NCI-H510A (cell line): ENCODE measurements around the gene NPM1.

Experiments
- DNase-seq: peaks from one replicate; lab custom pipeline; 2025; lab: John Stamatoyannopoulos, UW

The NPM1 gene

DNA sequence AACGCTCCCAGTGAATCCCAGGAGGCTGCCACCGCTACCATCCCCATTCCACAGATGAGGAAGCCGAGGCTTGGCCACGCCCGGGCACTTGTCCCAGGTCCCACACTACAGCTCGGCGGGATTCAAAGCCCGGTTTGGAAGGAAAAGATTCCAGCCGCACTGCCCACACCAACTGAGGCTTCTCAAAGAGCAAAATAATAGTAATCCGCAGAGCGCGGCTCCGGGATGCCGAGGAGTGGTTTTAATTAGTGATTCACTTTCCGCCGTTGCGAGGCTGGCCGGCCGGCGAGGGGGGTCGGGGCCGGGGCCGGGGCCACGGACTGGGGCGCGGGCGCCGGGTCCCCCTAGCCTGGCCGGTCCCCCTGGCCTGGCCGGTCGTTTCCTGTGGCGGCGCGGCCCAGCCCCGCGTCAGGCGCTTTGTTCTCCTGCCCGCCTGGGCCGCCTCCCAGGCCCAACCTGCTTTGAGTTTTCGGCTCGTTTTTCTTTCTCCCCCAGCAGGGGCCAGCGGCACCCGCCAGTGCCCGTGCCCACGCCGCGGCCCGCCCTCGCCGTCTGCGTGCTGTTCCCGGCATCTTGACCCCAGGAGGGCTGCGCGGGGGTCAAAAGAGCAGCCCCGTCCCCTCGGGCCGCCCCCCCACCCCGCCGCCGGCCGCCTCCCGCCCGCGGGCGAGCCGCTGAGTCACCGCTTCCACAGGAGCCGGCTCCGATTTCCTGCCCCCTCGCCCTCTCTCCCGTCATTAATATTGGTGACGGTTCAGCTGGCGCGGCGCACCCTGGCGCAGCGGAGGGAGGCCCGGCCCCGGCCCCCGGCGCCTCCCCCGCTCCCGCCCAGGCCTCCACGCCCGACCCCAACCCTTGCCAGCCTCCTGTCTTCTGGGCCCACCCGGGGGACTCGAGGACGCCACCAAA lies 63.0 kb downstream of the NPM1 start:
- DNase-seq, result no peak

DNA sequence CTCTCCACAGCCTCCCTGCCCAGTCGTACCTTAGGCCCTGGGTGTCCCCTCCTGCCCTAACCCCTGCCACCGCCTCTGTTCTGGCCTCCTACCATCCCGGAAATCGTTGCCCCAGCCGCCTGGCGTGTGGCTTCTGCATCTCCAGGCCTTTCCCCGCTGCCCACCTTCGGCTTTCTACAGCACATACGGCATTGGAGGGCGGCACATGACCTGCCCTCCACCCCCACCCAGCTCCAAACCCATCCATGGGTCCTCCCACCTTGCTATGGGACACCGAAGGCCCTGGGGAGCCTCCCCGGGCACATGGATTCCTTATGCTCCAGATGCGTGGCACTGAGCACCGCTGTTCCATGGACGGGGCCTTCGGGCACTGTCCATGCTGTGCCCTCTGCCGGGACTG lies 63.8 kb downstream of the NPM1 start:
- no peak for DNase-seq

DNA sequence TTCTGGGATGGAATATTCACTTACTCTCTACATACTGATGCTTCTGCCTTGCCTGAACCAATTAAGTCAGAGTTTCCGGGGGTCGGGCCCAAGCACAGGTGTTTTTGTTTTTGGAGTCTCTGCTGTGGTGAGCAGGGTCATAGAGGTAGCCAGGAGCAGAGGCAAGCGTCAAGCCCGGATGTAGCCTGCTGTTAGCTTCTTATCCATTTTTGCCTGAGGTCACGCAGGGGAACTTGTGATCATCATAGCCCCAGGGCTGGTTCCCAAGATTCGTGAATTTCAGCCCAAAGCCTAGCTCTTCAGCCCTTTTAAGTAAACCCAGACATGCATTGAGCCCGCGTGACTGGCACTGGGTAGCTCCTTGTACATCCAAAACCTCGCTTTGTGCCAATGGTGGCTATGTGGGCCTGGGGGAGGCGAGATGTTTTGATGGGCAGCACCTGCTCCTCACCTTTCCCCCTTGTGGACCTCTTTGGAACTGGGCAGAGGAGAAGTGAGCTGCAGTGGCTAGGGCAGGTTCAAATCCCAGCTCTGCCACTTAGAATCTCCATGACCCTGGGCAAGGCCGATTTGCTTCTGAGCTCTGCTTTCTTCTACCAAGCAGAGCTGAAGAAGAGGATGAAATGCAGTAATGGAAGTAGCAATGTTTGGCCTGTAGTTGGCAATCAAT lies 65.5 kb downstream of the NPM1 start:
- DNase-seq, result no peak

DNA sequence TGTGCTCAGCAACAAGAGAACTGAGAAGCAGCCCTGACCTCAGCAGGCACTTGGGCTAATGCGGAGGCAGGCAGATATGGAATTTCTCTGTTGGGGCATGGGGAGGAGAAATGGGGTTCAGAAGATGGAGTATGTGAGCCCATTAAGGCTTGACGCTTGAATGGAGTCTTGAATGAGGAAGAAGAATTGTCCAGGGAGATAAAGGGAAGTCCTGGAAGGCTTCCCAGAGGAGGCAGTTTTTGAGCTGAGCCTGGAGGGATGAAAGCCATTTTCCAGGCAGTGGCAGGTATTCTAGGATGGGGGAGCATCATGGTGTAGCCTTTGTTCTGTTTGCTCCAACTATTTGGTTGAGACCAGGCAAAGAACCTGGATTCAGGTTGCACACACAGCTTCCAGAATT lies 66.3 kb downstream of the NPM1 start:
- DNase-seq, result no peak

DNA sequence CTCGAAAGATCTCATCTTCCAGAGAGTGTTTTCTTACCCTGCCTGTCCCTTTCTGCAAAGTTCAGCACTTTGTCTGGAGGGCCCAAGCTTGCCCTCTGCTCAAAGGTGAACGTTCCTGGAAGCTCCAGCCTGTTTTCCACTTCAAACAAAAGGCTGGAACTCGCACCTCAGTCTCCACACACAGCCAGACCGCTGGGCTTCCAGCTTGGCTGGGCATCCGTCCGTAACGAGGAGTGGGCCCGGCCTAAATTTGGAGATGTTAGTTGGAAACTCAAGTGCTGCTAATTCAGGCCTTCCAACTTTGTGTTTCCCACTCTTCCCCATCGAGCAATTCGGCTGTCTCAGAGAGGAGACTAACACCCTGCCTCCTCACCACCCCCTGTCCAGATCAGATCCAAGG lies 66.9 kb downstream of the NPM1 start:
- DNase-seq, result no peak

DNA sequence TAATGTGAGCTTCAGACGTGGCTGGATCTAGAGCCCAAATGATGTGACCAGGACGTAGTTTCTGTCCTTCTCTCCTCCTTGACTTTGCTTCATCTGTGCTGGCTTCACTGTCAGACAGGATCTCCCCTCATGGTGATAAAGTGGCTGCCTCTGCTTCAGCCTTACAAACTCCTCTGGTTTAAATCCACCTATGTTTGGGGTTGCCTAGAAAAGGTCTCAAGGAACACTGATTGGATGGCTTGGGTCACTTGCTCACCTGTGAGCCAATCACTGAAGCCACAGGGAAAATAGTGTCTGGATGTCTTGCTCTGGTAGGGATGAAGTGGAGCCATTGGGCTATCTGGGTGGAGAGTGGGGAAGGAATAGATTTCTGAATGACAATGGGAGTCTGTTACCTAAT lies 67.9 kb downstream of the NPM1 start:
- DNase-seq, result no peak

DNA sequence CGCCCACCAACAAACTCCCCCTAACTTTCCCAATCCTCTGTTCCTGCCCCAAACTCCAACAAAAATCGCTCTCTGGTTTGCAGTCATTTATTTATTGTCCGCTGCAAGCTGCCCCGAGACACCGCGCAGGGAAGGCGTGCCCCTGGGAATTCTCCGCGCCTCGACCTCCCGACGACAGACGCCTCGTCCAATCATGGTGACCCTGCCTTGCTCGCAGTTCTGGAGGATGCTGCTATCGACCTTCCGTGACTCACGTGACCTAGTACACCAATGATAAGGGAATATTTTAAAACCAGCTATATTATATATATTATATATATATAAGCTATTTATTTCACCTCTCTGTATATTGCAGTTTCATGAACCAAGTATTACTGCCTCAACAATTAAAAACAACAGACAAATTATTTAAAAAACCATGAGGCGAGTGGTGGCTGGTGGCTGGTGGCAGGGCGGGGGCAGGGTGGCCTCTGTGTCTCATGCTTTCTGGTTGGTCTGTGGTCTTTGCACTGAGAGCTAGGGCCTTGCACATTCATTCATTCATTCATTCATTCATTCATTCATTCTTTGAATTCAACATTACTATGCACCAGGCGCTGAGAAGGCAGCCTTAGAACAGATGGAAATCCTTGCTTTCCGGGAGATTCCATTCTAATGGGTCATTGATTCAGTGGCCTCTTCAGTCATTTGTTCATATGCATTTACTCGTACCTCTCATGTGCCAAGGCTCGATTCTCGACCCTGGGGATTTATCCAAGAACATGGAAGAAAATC lies 69.7 kb downstream of the NPM1 start:
- no peak for DNase-seq

DNA sequence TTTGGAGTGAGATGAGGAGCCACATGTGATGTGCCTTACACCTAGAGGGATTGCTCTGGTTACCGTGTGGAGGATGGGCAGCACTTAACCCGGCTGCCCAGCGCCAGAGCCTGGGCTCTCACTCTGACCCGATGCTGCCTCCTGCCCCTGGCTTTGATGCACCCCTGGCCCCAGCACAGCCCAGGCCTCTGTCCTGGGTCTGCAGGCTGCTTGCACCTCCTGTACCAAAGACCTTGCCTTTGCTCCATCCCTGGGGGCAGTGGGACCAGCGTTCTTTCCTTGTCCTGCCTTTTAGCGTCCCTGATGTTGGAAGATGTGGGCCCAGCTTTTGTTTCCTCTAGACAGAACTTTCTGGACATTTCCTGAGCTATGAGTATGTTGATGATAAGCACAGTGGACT lies 72.2 kb downstream of the NPM1 start:
- no peak for DNase-seq
